Measurements from ENCODE around the gene PIGV.

- TF ChIP-seq, protein P1, sequence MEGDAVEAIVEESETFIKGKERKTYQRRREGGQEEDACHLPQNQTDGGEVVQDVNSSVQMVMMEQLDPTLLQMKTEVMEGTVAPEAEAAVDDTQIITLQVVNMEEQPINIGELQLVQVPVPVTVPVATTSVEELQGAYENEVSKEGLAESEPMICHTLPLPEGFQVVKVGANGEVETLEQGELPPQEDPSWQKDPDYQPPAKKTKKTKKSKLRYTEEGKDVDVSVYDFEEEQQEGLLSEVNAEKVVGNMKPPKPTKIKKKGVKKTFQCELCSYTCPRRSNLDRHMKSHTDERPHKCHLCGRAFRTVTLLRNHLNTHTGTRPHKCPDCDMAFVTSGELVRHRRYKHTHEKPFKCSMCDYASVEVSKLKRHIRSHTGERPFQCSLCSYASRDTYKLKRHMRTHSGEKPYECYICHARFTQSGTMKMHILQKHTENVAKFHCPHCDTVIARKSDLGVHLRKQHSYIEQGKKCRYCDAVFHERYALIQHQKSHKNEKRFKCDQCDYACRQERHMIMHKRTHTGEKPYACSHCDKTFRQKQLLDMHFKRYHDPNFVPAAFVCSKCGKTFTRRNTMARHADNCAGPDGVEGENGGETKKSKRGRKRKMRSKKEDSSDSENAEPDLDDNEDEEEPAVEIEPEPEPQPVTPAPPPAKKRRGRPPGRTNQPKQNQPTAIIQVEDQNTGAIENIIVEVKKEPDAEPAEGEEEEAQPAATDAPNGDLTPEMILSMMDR (optimal IDR thresholded peaks at IDR 0.05 in 1 of 3, IDR thresholded peaks at IDR 0.05 in 1 of 3, conservative IDR thresholded peaks at IDR 0.05 in 1 of 3; ENCODE audit: extremely low read depth in 1 of 3, insufficient read depth in 2 of 3, low read length in 3 of 3), result no peak
- no peak for TF ChIP-seq EZH2 (IDR thresholded peaks at IDR 0.05; ENCODE audit: low read length)
Observed at GRCh38 chr1:26783646-26784022, 4.1 kb upstream of the PIGV start.
